Spleen (tissue), 7 donors: Measurements from ENCODE around the gene SASH1.

Experiments
- CTCF ChIP-seq, 11 experiments: fragments of 200-600 bp in 7 of 11; fragments of 450-650 bp in 4 of 11; sonication (generic) in 4 of 11; IDR thresholded peaks in 8 of 11; conservative IDR thresholded peaks in 3 of 11; 1 replicate in 7 of 11; 2 replicates in 4 of 11; pipeline versions ENCODE4 v1.4.0 to v1.8.0; 2016 to 2021; ENCODE audit warnings: antibody characterized with exemption in 11 of 11, inconsistent platforms in 4 of 11, mild to moderate bottlenecking in 1 of 11
- POLR2A ChIP-seq, 3 donors: fragments of 450-650 bp; IDR thresholded peaks; one replicate each; pipeline ENCODE4 v1.5.1; 2017; ENCODE audit warnings: antibody characterized with exemption in 3 of 3, mild to moderate bottlenecking in 1 of 3
- POLR2AphosphoS5 ChIP-seq, 3 donors: sonication (generic); formaldehyde crosslinking; IDR thresholded peaks; one replicate each; pipeline ENCODE4 v1.5.1; 2017; ENCODE audit warnings: antibody characterized with exemption in 3 of 3
- donor health status: DM: no; HTN: no; CAD: no; lungs with moderate emphysema.
- donor health status: DM: no; HTN: no; CAD: no.
- donor health status: DM: no; HTN: no; CAD: no.

- TF ChIP-seq CTCF (IDR thresholded peaks at IDR 0.05 in 8 of 11, conservative IDR thresholded peaks at IDR 0.05 in 3 of 11), result no peak
- no peak for TF ChIP-seq POLR2A (IDR thresholded peaks at IDR 0.05)
- TF ChIP-seq POLR2AphosphoS5 (IDR thresholded peaks at IDR 0.05), result peak in 1 of 3 donors; percentile 37
Observed at GRCh38 chr6:148455674-148456558, 113.3 kb downstream of the SASH1 start.
